ENCODE measurements around the gene SLCO1B1.

Gene SLCO1B1

GRCh38 chr12:21221778-21222177 lies 90.8 kb downstream of the SLCO1B1 start:
- DNase-seq: no peak

GRCh38 chr12:21223930-21224329 lies 92.9 kb downstream of the SLCO1B1 start:
- no peak for DNase-seq

- no peak for DNase-seq
Measured at GRCh38 chr12:21234395-21234794, 103.4 kb downstream of the SLCO1B1 start.

- DNase-seq: no peak
Measured at GRCh38 chr12:21239866-21240265, 108.9 kb downstream of the SLCO1B1 start.

- DNase-seq: peak; percentile 19 to 50
Measured at GRCh38 chr12:21248679-21249078, 117.7 kb downstream of the SLCO1B1 start.

- no peak for DNase-seq
Measured at GRCh38 chr12:21252070-21252469, 121.1 kb downstream of the SLCO1B1 start.

GRCh38 chr12:21257172-21257571 lies 126.2 kb downstream of the SLCO1B1 start:
- DNase-seq: no peak

GRCh38 chr12:21264232-21264631 lies 133.2 kb downstream of the SLCO1B1 start:
- DNase-seq: no peak

GRCh38 chr12:21265932-21266331 lies 134.9 kb downstream of the SLCO1B1 start:
- DNase-seq: peak; percentile 71 to 80

GRCh38 chr12:21276826-21277225 lies 145.8 kb downstream of the SLCO1B1 start:
- no peak for DNase-seq

Data from AML-193 (cell line).